Osteocyte (in vitro differentiated cells): ENCODE measurements around the gene G3BP2. TPM values are rescaled to one million over a fixed set of nuclear protein-coding genes. Genes with fewer than 3 reads are reported as not detected.

Source experiments
- DNase-seq: peaks from one replicate; pipeline ENCODE4 v3.0.0; 2021; ENCODE audit warnings: mixed read lengths; ENCODE audit not compliant: unreplicated experiment; ENCODE audit errors: extremely low spot score
- H3K27ac Mint-ChIP-seq: one replicate; pipeline ENCODE4 v1.8.0; 2021; ENCODE audit warnings: mild to moderate bottlenecking, mixed read lengths; ENCODE audit not compliant: unreplicated experiment
- H3K27me3 Mint-ChIP-seq: one replicate; pipeline ENCODE4 v1.8.0; 2021; ENCODE audit warnings: mixed read lengths; ENCODE audit not compliant: unreplicated experiment
- H3K36me3 Mint-ChIP-seq: one replicate; pipeline ENCODE4 v1.8.0; 2021; ENCODE audit warnings: mixed read lengths; ENCODE audit not compliant: unreplicated experiment
- H3K4me1 Mint-ChIP-seq: one replicate; pipeline ENCODE4 v1.8.0; 2021; ENCODE audit warnings: mixed read lengths; ENCODE audit not compliant: unreplicated experiment
- H3K4me3 Mint-ChIP-seq: one replicate; pipeline ENCODE4 v1.8.0; 2021; ENCODE audit warnings: mild to moderate bottlenecking, moderate library complexity, mixed read lengths; ENCODE audit not compliant: unreplicated experiment
- H3K9me3 Mint-ChIP-seq: one replicate; pipeline ENCODE4 v1.8.0; 2021; ENCODE audit warnings: mixed read lengths; ENCODE audit not compliant: unreplicated experiment
- CTCF ChIP-seq: fragments of 200-600 bp; sonication (generic); IDR thresholded peaks from 2 replicates; pipeline ENCODE4 v1.5.0; 2021; ENCODE audit warnings: antibody characterized with exemption, mild to moderate bottlenecking, moderate library complexity
- total RNA-seq: library from RNA; stranded (reverse); gene quantifications from 2 replicates; pipeline ENCODE4 v1.2.1, GENCODE V29; 2021

G3BP2 gene
- total RNA-seq, 1 donor from 2014 or later = 141 TPM

- H3K4me3 Mint-ChIP-seq = no peak overlapping the region
- DNase-seq = no peak
- TF ChIP-seq CTCF = no peak
- H3K36me3 Mint-ChIP-seq = peaks cover 21% of the 10 kb centered on the region
- H3K9me3 Mint-ChIP-seq = no peaks in the 10 kb centered on the region
- no peak overlapping the region for H3K27ac Mint-ChIP-seq
- H3K4me1 Mint-ChIP-seq = peaks cover 3% of the 10 kb centered on the region
- H3K27me3 Mint-ChIP-seq = no peaks in the 10 kb centered on the region
These were observed 34.0 kb downstream of the G3BP2 start for GRCh38 chr4:75639124-75639695.

GRCh38 chr4:75637827-75638226 lies 35.4 kb downstream of the G3BP2 start:
- Mint-ChIP-seq H3K4me1 (peaks cover 3% of the 10 kb centered on the region), H3K4me3 (no peak overlapping the region), H3K27ac (no peak overlapping the region), H3K36me3 (peaks cover 17% of the 10 kb centered on the region), H3K27me3 (no peaks in the 10 kb centered on the region), H3K9me3 (no peaks in the 10 kb centered on the region)
- DNase-seq = no peak
- TF ChIP-seq CTCF = no peak

- no peak overlapping the region for H3K27ac Mint-ChIP-seq
- H3K4me1 Mint-ChIP-seq = peaks cover 3% of the 10 kb centered on the region
- no peaks in the 10 kb centered on the region for H3K9me3 Mint-ChIP-seq
These were observed 36.0 kb downstream of the G3BP2 start for GRCh38 chr4:75637176-75637575.

GRCh38 chr4:75634951-75635350 lies 38.3 kb downstream of the G3BP2 start:
- H3K27me3 Mint-ChIP-seq = no peaks in the 10 kb centered on the region
- no peak for TF ChIP-seq CTCF
- no peak overlapping the region for H3K27ac Mint-ChIP-seq
- peaks cover 10% of the 10 kb centered on the region for H3K4me1 Mint-ChIP-seq
- no peak overlapping the region for H3K4me3 Mint-ChIP-seq
- H3K9me3 Mint-ChIP-seq = no peaks in the 10 kb centered on the region
- peaks cover 3% of the 10 kb centered on the region for H3K36me3 Mint-ChIP-seq
- no peak for DNase-seq

More at GRCh38 chr4:75637176-75637575, 36.0 kb downstream of the G3BP2 start:
- TF ChIP-seq CTCF = no peak
- Mint-ChIP-seq H3K36me3 (peaks cover 15% of the 10 kb centered on the region), H3K27me3 (no peaks in the 10 kb centered on the region), H3K4me3 (no peak overlapping the region)
- no peak for DNase-seq

GRCh38 chr4:75634281-75634680 lies 38.9 kb downstream of the G3BP2 start:
- TF ChIP-seq CTCF = no peak

More at GRCh38 chr4:75634281-75634680, 38.9 kb downstream of the G3BP2 start:
- Mint-ChIP-seq H3K9me3 (no peaks in the 10 kb centered on the region), H3K27me3 (no peaks in the 10 kb centered on the region), H3K4me3 (no peak overlapping the region), H3K27ac (no peak overlapping the region), H3K4me1 (peaks cover 14% of the 10 kb centered on the region), H3K36me3 (no peaks in the 10 kb centered on the region)
- no peak for DNase-seq
